ENCODE measurements around the gene SMTN. TPM values are rescaled to one million over a fixed set of nuclear protein-coding genes. Genes with fewer than 3 reads are reported as not detected.
A peak's percentile ranks its signal among the peaks of the same experiment; 100 is the strongest.

Gene SMTN
- total RNA-seq, 1 donor from 2014 or later = 57.9 TPM

- Histone ChIP-seq H3K27me3 (ENCODE audit: control insufficient read depth in 3 of 3, insufficient read depth in 3 of 3, low read length in 3 of 3) (no peaks in the 10 kb centered on the region), H3K4me1 (ENCODE audit: control insufficient read depth in 3 of 3, insufficient read depth in 3 of 3, low read length in 3 of 3) (peaks cover 42 to 61% (median 51%) of the 10 kb centered on the region in 3 donors), H3K36me3 (ENCODE audit: control insufficient read depth in 3 of 3, insufficient read depth in 3 of 3, low read length in 3 of 3) (peaks cover 0 to 5% (median under 1%) of the 10 kb centered on the region in 3 donors), H3K27ac (ENCODE audit: low read depth, low read length) (peak overlapping the region; percentile 75), H3K4me3 (ENCODE audit: low read length in 3 of 3) (peak overlapping the region; percentile 71 to 83 (median 75)), H3K9ac (ENCODE audit: low read depth in 1 of 3, low read length in 3 of 3) (peak overlapping the region; percentile 79 to 90 (median 88)), H3K9me3 (ENCODE audit: control insufficient read depth in 3 of 3, low read length in 3 of 3) (no peaks in the 10 kb centered on the region)
Observed at GRCh38 chr22:31082606-31083376, 1.7 kb downstream of the SMTN start.

GRCh38 chr22:31083377-31083768 lies 2.3 kb downstream of the SMTN start:
- Histone ChIP-seq H3K27ac (ENCODE audit: low read depth, low read length) (peak overlapping the region; percentile 75), H3K9ac (ENCODE audit: low read depth in 1 of 3, low read length in 3 of 3) (peak overlapping the region; percentile 66 to 88 (median 79)), H3K27me3 (ENCODE audit: control insufficient read depth in 3 of 3, insufficient read depth in 3 of 3, low read length in 3 of 3) (no peaks in the 10 kb centered on the region), H3K4me1 (ENCODE audit: control insufficient read depth in 3 of 3, insufficient read depth in 3 of 3, low read length in 3 of 3) (peaks cover 42 to 67% (median 57%) of the 10 kb centered on the region in 3 donors), H3K36me3 (ENCODE audit: control insufficient read depth in 3 of 3, insufficient read depth in 3 of 3, low read length in 3 of 3) (peaks cover 5 to 11% (median 6%) of the 10 kb centered on the region in 3 donors), H3K4me3 (ENCODE audit: low read length in 3 of 3) (peak overlapping the region; percentile 71 to 83 (median 75)), H3K9me3 (ENCODE audit: control insufficient read depth in 3 of 3, low read length in 3 of 3) (no peaks in the 10 kb centered on the region)

- Histone ChIP-seq H3K27ac (ENCODE audit: low read depth, low read length) (peak overlapping the region; percentile 84), H3K27me3 (ENCODE audit: control insufficient read depth in 3 of 3, insufficient read depth in 3 of 3, low read length in 3 of 3) (no peaks in the 10 kb centered on the region), H3K36me3 (ENCODE audit: control insufficient read depth in 3 of 3, insufficient read depth in 3 of 3, low read length in 3 of 3) (peaks cover 9 to 18% (median 14%) of the 10 kb centered on the region in 3 donors), H3K9me3 (ENCODE audit: control insufficient read depth in 3 of 3, low read length in 3 of 3) (no peaks in the 10 kb centered on the region), H3K4me1 (ENCODE audit: control insufficient read depth in 3 of 3, insufficient read depth in 3 of 3, low read length in 3 of 3) (peaks cover 42 to 75% (median 64%) of the 10 kb centered on the region in 3 donors), H3K4me3 (ENCODE audit: low read length in 3 of 3) (peak overlapping the region; percentile 71 to 91 (median 76)), H3K9ac (ENCODE audit: low read depth in 1 of 3, low read length in 3 of 3) (peak overlapping the region; percentile 74 to 88 (median 83))
Observed at GRCh38 chr22:31083923-31084810, 3.0 kb downstream of the SMTN start.

GRCh38 chr22:31084811-31085492 lies 3.8 kb downstream of the SMTN start:
- Histone ChIP-seq H3K27me3 (ENCODE audit: control insufficient read depth in 3 of 3, insufficient read depth in 3 of 3, low read length in 3 of 3) (no peaks in the 10 kb centered on the region), H3K9ac (ENCODE audit: low read depth in 1 of 3, low read length in 3 of 3) (peak overlapping the region; percentile 74 to 88 (median 83)), H3K4me3 (ENCODE audit: low read length in 3 of 3) (peak overlapping the region; percentile 71 to 91 (median 83)), H3K36me3 (ENCODE audit: control insufficient read depth in 3 of 3, insufficient read depth in 3 of 3, low read length in 3 of 3) (peaks cover 14 to 25% (median 20%) of the 10 kb centered on the region in 3 donors), H3K4me1 (ENCODE audit: control insufficient read depth in 3 of 3, insufficient read depth in 3 of 3, low read length in 3 of 3) (peaks cover 42 to 83% (median 70%) of the 10 kb centered on the region in 3 donors), H3K27ac (ENCODE audit: low read depth, low read length) (peak overlapping the region; percentile 84), H3K9me3 (ENCODE audit: control insufficient read depth in 3 of 3, low read length in 3 of 3) (no peaks in the 10 kb centered on the region)

GRCh38 chr22:31085493-31085824 lies 4.3 kb downstream of the SMTN start:
- Histone ChIP-seq H3K9ac (ENCODE audit: low read depth in 1 of 3, low read length in 3 of 3) (peak overlapping the region; percentile 51 to 88 (median 74)), H3K27ac (ENCODE audit: low read depth, low read length) (peak overlapping the region; percentile 84), H3K27me3 (ENCODE audit: control insufficient read depth in 3 of 3, insufficient read depth in 3 of 3, low read length in 3 of 3) (no peaks in the 10 kb centered on the region), H3K4me3 (ENCODE audit: low read length in 3 of 3) (peak overlapping the region; percentile 71 to 91 (median 83)), H3K9me3 (ENCODE audit: control insufficient read depth in 3 of 3, low read length in 3 of 3) (no peaks in the 10 kb centered on the region), H3K36me3 (ENCODE audit: control insufficient read depth in 3 of 3, insufficient read depth in 3 of 3, low read length in 3 of 3) (peaks cover 14 to 27% (median 20%) of the 10 kb centered on the region in 3 donors), H3K4me1 (ENCODE audit: control insufficient read depth in 3 of 3, insufficient read depth in 3 of 3, low read length in 3 of 3) (peaks cover 40 to 80% (median 68%) of the 10 kb centered on the region in 3 donors)

GRCh38 chr22:31085928-31086327 lies 4.8 kb downstream of the SMTN start:
- peaks cover 14 to 31% (median 20%) of the 10 kb centered on the region in 3 donors for H3K36me3 ChIP-seq (ENCODE audit: control insufficient read depth in 3 of 3, insufficient read depth in 3 of 3, low read length in 3 of 3)
- no peaks in the 10 kb centered on the region for H3K27me3 ChIP-seq (ENCODE audit: control insufficient read depth in 3 of 3, insufficient read depth in 3 of 3, low read length in 3 of 3)
- H3K9me3 ChIP-seq (ENCODE audit: control insufficient read depth in 3 of 3, low read length in 3 of 3) = no peaks in the 10 kb centered on the region
- H3K4me3 ChIP-seq (ENCODE audit: low read length in 3 of 3) = peak overlapping the region in 1 of 3 donors; percentile 91
- H3K27ac ChIP-seq (ENCODE audit: low read depth, low read length) = peak overlapping the region; percentile 84
- H3K4me1 ChIP-seq (ENCODE audit: control insufficient read depth in 3 of 3, insufficient read depth in 3 of 3, low read length in 3 of 3) = peaks cover 37 to 78% (median 65%) of the 10 kb centered on the region in 3 donors
- H3K9ac ChIP-seq (ENCODE audit: low read depth in 1 of 3, low read length in 3 of 3) = peak overlapping the region; percentile 51 to 88 (median 74)

- H3K9me3 ChIP-seq (ENCODE audit: control insufficient read depth in 3 of 3, low read length in 3 of 3) = no peaks in the 10 kb centered on the region
- no peak overlapping the region for H3K4me3 ChIP-seq (ENCODE audit: low read length in 3 of 3)
- H3K9ac ChIP-seq (ENCODE audit: low read depth in 1 of 3, low read length in 3 of 3) = peak overlapping the region in 1 of 3 donors; percentile 40
- H3K27ac ChIP-seq (ENCODE audit: low read depth, low read length) = peak overlapping the region; percentile 84
- H3K27me3 ChIP-seq (ENCODE audit: control insufficient read depth in 3 of 3, insufficient read depth in 3 of 3, low read length in 3 of 3) = no peaks in the 10 kb centered on the region
- H3K36me3 ChIP-seq (ENCODE audit: control insufficient read depth in 3 of 3, insufficient read depth in 3 of 3, low read length in 3 of 3) = peaks cover 21 to 38% (median 26%) of the 10 kb centered on the region in 3 donors
- H3K4me1 ChIP-seq (ENCODE audit: control insufficient read depth in 3 of 3, insufficient read depth in 3 of 3, low read length in 3 of 3) = peaks cover 33 to 80% (median 65%) of the 10 kb centered on the region in 3 donors
Observed at GRCh38 chr22:31086703-31087330, 5.7 kb downstream of the SMTN start.

GRCh38 chr22:31087744-31088215 lies 6.7 kb downstream of the SMTN start:
- Histone ChIP-seq H3K4me1 (ENCODE audit: control insufficient read depth in 3 of 3, insufficient read depth in 3 of 3, low read length in 3 of 3) (peaks cover 33 to 80% (median 66%) of the 10 kb centered on the region in 3 donors), H3K27ac (ENCODE audit: low read depth, low read length) (no peak overlapping the region), H3K9me3 (ENCODE audit: control insufficient read depth in 3 of 3, low read length in 3 of 3) (no peaks in the 10 kb centered on the region)

More at GRCh38 chr22:31087744-31088215, 6.7 kb downstream of the SMTN start:
- Histone ChIP-seq H3K4me3 (ENCODE audit: low read length in 3 of 3) (no peak overlapping the region), H3K27me3 (ENCODE audit: control insufficient read depth in 3 of 3, insufficient read depth in 3 of 3, low read length in 3 of 3) (no peaks in the 10 kb centered on the region), H3K36me3 (ENCODE audit: control insufficient read depth in 3 of 3, insufficient read depth in 3 of 3, low read length in 3 of 3) (peaks cover 22 to 47% (median 31%) of the 10 kb centered on the region in 3 donors), H3K9ac (ENCODE audit: low read depth in 1 of 3, low read length in 3 of 3) (no peak overlapping the region)
